K562 (cell line): ENCODE measurements around the gene WDR1. TPM values are rescaled to one million over a fixed set of nuclear protein-coding genes. Genes with fewer than 3 reads are reported as not detected.

ENCODE experiments used
- ATAC-seq: fragments of 200-7000 bp; cut with Tn5 transposase; 3 replicates; pipeline ENCODE4 v1.9.1; 2020; ENCODE audit warnings: moderate library complexity
- BruUV-seq: library from RNA; stranded (reverse); fragments of 400-500 nt; replicated peaks from 2 replicates; lab custom pipeline; 2021; lab: Mats Ljungman, UMichigan
- CTCF ChIA-PET: fragments of 300-600 bp; formaldehyde crosslinking; extraction: SDS; loops from one replicate; lab custom pipeline; 2021; ENCODE audit warnings: low intra/inter-chr PET ratio; lab: Yijun Ruan, JAX
- POLR2A ChIA-PET: fragments of 300-600, 350-650 bp; sonication (Branson Sonifier 250); formaldehyde crosslinking; extraction: SDS; loops from one replicate; lab custom pipeline; 2021; ENCODE audit warnings: antibody characterized with exemption, inconsistent platforms; lab: Yijun Ruan, JAX
- DNase-seq, 4 experiments: peaks; one replicate each; pipeline versions ENCODE4 v3.0.0 to v3.0.0-alpha.2; 2011 to 2018; ENCODE audit warnings: low spot score in 3 of 4, mixed read lengths in 3 of 4; ENCODE audit errors: extremely low read depth in 1 of 4
- FAIRE-seq: peaks from 2 replicates; lab custom pipeline; 2011; peaks lifted over from hg19 to GRCh38; lab: Jason Lieb, UNC
- H2AFZ ChIP-seq: 2 replicates; pipeline ENCODE4 v1.6.0; 2011; ENCODE audit warnings: low read depth, low read length, control low read depth, inconsistent platforms
- H3K27ac ChIP-seq: fragments of 200-600 bp; 3 replicates; pipeline ENCODE4 v1.8.0; 2011; ENCODE audit warnings: low read depth, mild to moderate bottlenecking, control low read depth, inconsistent platforms, low read length, moderate library complexity, mixed read lengths; ENCODE audit errors: extremely low read depth
- H3K27me3 ChIP-seq, 2 experiments: fragments of 300-600 bp in 1 of 2; 2 replicates in 1 of 2; 3 replicates in 1 of 2; pipeline versions ENCODE4 v1.6.0 to v1.8.0; 2011; ENCODE audit warnings: inconsistent platforms in 2 of 2, low read length in 2 of 2, mild to moderate bottlenecking in 1 of 2, mixed read lengths in 1 of 2, moderate library complexity in 1 of 2; ENCODE audit not compliant: control insufficient read depth in 2 of 2, insufficient read depth in 2 of 2
- H3K36me3 ChIP-seq: fragments of 300-600 bp; 3 replicates; pipeline ENCODE4 v1.8.0; 2011; ENCODE audit warnings: mild to moderate bottlenecking, low read length, inconsistent platforms; ENCODE audit not compliant: control insufficient read depth, insufficient read depth
- H3K4me1 ChIP-seq, 2 experiments: fragments of 200-600 bp in 1 of 2; replicated peaks in 1 of 2; 2 replicates in 1 of 2; 3 replicates in 1 of 2; pipeline versions ENCODE4 v1.5.1 to v1.8.0; 2011; ENCODE audit warnings: inconsistent platforms in 2 of 2, low read length in 2 of 2, mild to moderate bottlenecking in 1 of 2, mixed read lengths in 1 of 2, moderate library complexity in 1 of 2; ENCODE audit not compliant: control insufficient read depth in 2 of 2, insufficient read depth in 2 of 2
- H3K4me2 ChIP-seq: 2 replicates; pipeline ENCODE4 v1.6.1; 2011; ENCODE audit warnings: low read length, control low read depth, inconsistent platforms, mixed read lengths; ENCODE audit not compliant: insufficient read depth
- H3K4me3 ChIP-seq: fragments of 200-600 bp; sonication (generic), shearing (Covaris generic); 2 replicates; pipeline ENCODE4 v1.5.1; 2016; ENCODE audit warnings: control low read depth, inconsistent platforms
- H3K79me2 ChIP-seq: fragments of 200-600 bp; 3 replicates; pipeline ENCODE4 v1.8.0; 2011; ENCODE audit warnings: low read length, inconsistent platforms; ENCODE audit not compliant: control insufficient read depth, insufficient read depth
- H3K9ac ChIP-seq, 2 experiments: 2 replicates each; pipeline versions ENCODE4 v1.6.0 to v1.6.1; 2011; ENCODE audit warnings: low read depth in 2 of 2, low read length in 2 of 2, control low read depth in 1 of 2, inconsistent platforms in 1 of 2, mild to moderate bottlenecking in 1 of 2, mixed read lengths in 1 of 2; ENCODE audit not compliant: insufficient read depth in 1 of 2
- H3K9me1 ChIP-seq: one replicate; pipeline ENCODE4 v1.6.0; 2011; ENCODE audit warnings: inconsistent platforms, mild to moderate bottlenecking, low read length, moderate library complexity; ENCODE audit not compliant: control insufficient read depth, insufficient read depth
- H3K9me3 ChIP-seq: replicated peaks from 2 replicates; pipeline ENCODE4 v1.5.1; 2011; ENCODE audit warnings: low read depth, low read length, inconsistent platforms; ENCODE audit not compliant: control insufficient read depth, insufficient read depth
- H4K20me1 ChIP-seq: replicated peaks from 2 replicates; pipeline ENCODE4 v1.6.1; 2011; ENCODE audit warnings: low read length, inconsistent platforms, mixed read lengths; ENCODE audit not compliant: control insufficient read depth, insufficient read depth
- CBFA2T3 ChIP-seq: fragments of 450-650 bp; IDR thresholded peaks from 2 replicates; pipeline ENCODE4 v1.6.1; 2017
- CC2D1A ChIP-seq: fragments of 450-650 bp; IDR thresholded peaks from 2 replicates; pipeline ENCODE4 v1.6.1; 2017; ENCODE audit warnings: mild to moderate bottlenecking
- EWSR1 ChIP-seq: fragments of 450-650 bp; IDR thresholded peaks from 2 replicates; pipeline ENCODE4 v1.6.1; 2018; ENCODE audit warnings: borderline replicate concordance, mild to moderate bottlenecking, low read depth, moderate library complexity; ENCODE audit not compliant: partially characterized antibody
- MCM3 ChIP-seq: fragments of 450-650 bp; IDR thresholded peaks from 2 replicates; pipeline ENCODE4 v1.6.1; 2016
- MXI1 ChIP-seq: IDR thresholded peaks from 2 replicates; pipeline ENCODE4 v1.6.1; 2011; ENCODE audit warnings: low read depth, mild to moderate bottlenecking, improper control_type of control experiment, low read length
- SMARCA5 ChIP-seq: fragments of 450-650 bp; IDR thresholded peaks from 2 replicates; pipeline ENCODE4 v1.6.1; 2016
- STAG1 ChIP-seq: sonication (generic); formaldehyde crosslinking; IDR thresholded peaks from 2 replicates; pipeline ENCODE4 v1.5.0; 2020; ENCODE audit warnings: missing genetic modification reagents, borderline replicate concordance
- ZNF197 ChIP-seq: fragments of 200-800 bp; sonication (Bioruptor generic); IDR thresholded peaks from 2 replicates; pipeline ENCODE4 v1.6.1; 2016; ENCODE audit warnings: low read depth, missing genetic modification characterization, missing compliant biosample characterization
- ZNF444 ChIP-seq: fragments of 250-450 bp; sonication (Bioruptor Pico); IDR thresholded peaks from 2 replicates; pipeline ENCODE4 v1.4.0; 2020; ENCODE audit warnings: mild to moderate bottlenecking, moderate library complexity
- WGBS: fragments of 100-300 bp; shearing (Covaris generic); methylation state at CpG from one replicate; pipeline ENCODE4 v1.1.6; 2016; ENCODE audit warnings: low coverage, mixed read lengths; ENCODE audit not compliant: insufficient coverage; ENCODE audit errors: missing lambda C conversion rate; 5-methylcytosine and 5-hydroxymethylcytosine counted together
- in situ Hi-C: fragments of 300-500 bp; cut with MboI; formaldehyde crosslinking; loops from 4 replicates; pipeline ENCODE4 v1.15.0; 2018; ENCODE audit warnings: inconsistent platforms, mixed read lengths
- intact Hi-C: fragments of 100-400 bp; cut with micrococcal nuclease; formaldehyde crosslinking; loops from 2 replicates; pipeline ENCODE4 v1.14.2; 2022
- polyA plus RNA-seq, 8 experiments: library from polyadenylated mRNA; depleted of rRNA in 4 of 8; stranded (reverse) in 5 of 8; unstranded in 3 of 8; fragments of >200 nt; fragmentation: Nextera tagmentation in 2 of 8; fragmentation: Illumina TruSeq in 1 of 8; extraction: Ambion mirVana in 2 of 8; extraction: Trizol in 1 of 8; gene quantifications; 2 replicates each; pipeline versions ENCODE4 v1.2.1 to v1.2.3, GENCODE V29; 2011 to 2014; ENCODE audit warnings: inconsistent platforms in 1 of 8, missing spikeins in 1 of 8
- total RNA-seq, 7 experiments: library from RNA; depleted of rRNA in 6 of 7; stranded (reverse); fragments of >200 nt in 6 of 7; fragmentation: Illumina TruSeq in 2 of 7; extraction: Trizol in 2 of 7; gene quantifications; 2 replicates each; pipeline versions ENCODE4 v1.2.1 to v1.2.3, GENCODE V29; 2011 to 2021; ENCODE audit warnings: low replicate concordance in 1 of 7
- TF ChIP-seq, protein P1 (sequence below): conservative IDR thresholded peaks from 2 replicates; pipeline ENCODE4 v1.6.1; 2011; ENCODE audit warnings: low read depth, mild to moderate bottlenecking, low read length; ENCODE audit not compliant: control insufficient read depth
- TF ChIP-seq, protein P2 (sequence below), 2 experiments: IDR thresholded peaks; 2 replicates each; pipeline ENCODE4 v1.6.1; 2011; ENCODE audit warnings: borderline replicate concordance in 1 of 2, control low read depth in 1 of 2, low read depth in 1 of 2, low read length in 1 of 2, mild to moderate bottlenecking in 1 of 2, mixed read lengths in 1 of 2, moderate library complexity in 1 of 2; ENCODE audit not compliant: insufficient read depth in 1 of 2, insufficient read length in 1 of 2, poor library complexity in 1 of 2, severe bottlenecking in 1 of 2; ENCODE audit errors: extremely low read depth in 1 of 2
- TF ChIP-seq, protein P3 (sequence below): fragments of 250-450 bp; sonication (Bioruptor Pico); IDR thresholded peaks from 2 replicates; pipeline ENCODE4 v1.5.0; 2021
- TF ChIP-seq, protein P4 (sequence below): fragments of 450-650 bp; formaldehyde crosslinking; IDR thresholded peaks from 2 replicates; pipeline ENCODE4 v1.4.0; 2020; ENCODE audit warnings: mild to moderate bottlenecking, mixed read lengths

The WDR1 gene
- total and polyA plus RNA-seq, 9 of the 15 experiments (the other 6 are each of a cell fraction or from before 2014, with no cell fraction given) = 16.1 to 213 (median 125) TPM

DNA sequence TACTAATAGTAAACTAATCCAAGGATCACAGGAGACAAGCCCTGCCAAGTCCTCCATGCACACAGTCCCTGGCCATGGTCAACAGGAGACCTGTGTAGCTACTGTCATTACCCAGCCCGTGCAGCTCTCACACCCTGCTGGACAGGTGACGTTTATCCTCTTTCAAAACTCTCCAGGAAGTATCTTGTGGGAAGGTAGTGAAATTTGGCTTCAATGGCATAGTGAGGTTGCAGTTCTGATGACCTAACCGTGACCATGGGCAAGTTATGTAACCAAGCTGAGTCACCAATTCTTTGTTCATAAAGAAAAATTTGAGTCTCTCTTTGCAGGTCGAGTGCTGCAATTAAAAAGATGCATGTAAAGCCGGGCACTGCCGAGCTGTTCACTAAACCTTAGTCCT is 84.0 kb downstream of the WDR1 start (continued):
- TF ChIP-seq, protein P1, sequence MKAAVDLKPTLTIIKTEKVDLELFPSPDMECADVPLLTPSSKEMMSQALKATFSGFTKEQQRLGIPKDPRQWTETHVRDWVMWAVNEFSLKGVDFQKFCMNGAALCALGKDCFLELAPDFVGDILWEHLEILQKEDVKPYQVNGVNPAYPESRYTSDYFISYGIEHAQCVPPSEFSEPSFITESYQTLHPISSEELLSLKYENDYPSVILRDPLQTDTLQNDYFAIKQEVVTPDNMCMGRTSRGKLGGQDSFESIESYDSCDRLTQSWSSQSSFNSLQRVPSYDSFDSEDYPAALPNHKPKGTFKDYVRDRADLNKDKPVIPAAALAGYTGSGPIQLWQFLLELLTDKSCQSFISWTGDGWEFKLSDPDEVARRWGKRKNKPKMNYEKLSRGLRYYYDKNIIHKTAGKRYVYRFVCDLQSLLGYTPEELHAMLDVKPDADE = no peak
- TF ChIP-seq, protein P2, sequence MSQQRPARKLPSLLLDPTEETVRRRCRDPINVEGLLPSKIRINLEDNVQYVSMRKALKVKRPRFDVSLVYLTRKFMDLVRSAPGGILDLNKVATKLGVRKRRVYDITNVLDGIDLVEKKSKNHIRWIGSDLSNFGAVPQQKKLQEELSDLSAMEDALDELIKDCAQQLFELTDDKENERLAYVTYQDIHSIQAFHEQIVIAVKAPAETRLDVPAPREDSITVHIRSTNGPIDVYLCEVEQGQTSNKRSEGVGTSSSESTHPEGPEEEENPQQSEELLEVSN (IDR thresholded peaks at IDR 0.05; ENCODE audit: borderline replicate concordance in 1 of 2, extremely low read depth in 1 of 2, insufficient read depth in 1 of 2, insufficient read length in 1 of 2, low read depth in 1 of 2, low read length in 1 of 2, poor library complexity in 1 of 2, severe bottlenecking in 1 of 2) = no peak
- TF ChIP-seq ZNF197 = no peak
- TF ChIP-seq, protein P3, sequence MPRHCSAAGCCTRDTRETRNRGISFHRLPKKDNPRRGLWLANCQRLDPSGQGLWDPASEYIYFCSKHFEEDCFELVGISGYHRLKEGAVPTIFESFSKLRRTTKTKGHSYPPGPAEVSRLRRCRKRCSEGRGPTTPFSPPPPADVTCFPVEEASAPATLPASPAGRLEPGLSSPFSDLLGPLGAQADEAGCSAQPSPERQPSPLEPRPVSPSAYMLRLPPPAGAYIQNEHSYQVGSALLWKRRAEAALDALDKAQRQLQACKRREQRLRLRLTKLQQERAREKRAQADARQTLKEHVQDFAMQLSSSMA (CRISPR knock-in tag) = no peak

DNA sequence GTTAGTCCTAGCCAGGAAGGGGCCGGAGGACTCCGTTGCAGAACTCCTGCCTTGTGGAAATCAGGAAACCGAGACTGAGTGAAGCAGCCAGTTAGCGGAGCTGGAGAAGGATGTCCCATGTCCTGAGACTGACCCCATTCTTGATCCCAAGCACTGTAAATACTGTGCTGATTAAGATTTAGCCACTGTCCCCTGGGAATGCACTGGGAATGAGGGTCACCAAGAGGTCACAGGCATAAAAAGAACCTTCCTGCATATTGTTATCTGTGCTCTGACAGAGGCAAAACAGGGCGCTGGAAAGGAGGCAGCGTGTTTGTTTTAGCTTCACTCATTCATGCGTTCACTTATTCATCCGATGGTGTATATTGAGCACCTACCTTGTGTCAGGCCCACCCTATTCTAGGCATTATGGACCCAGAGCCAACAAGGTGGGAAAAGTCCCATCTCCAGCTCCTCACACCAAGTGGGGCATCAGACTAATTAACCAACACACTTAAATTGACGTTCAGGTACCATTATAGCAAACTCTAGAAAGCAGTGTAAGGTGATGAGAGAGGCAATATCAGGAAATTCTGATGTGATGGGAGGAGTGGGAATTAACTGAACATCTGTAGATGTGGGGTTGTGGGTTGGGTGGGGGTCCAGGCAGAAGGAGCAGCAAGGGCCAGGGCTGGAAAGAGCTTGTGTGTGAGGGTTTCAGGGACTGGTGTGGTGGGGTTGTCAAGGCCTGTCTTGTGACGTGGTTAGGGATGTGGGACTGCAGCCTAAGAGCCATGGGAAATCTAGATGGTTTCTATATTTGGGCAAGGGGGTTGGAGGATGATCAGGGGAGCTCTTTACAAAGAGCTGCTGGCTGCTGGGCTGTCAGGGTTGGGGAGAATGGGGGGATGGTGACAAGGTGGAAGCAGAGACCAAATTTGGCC is 84.7 kb downstream of the WDR1 start:
- Histone ChIP-seq H3K9me1 (no peaks in the 10 kb centered on the region), H3K27me3 (peaks cover 11 to 59% of the 10 kb centered on the region in 2 experiments; a peak in 4 of 5 replicates), H3K9me3 (no peaks in the 10 kb centered on the region), H4K20me1 (no peaks in the 10 kb centered on the region; the same call in 1 of the 2 replicates), H3K79me2 (no peaks in the 10 kb centered on the region), H3K4me1 (peaks cover 7 to 14% of the 10 kb centered on the region in 2 experiments; a peak in 4 of 5 replicates), H3K36me3 (no peaks in the 10 kb centered on the region), H2AFZ (no peak overlapping the region), H3K27ac (no peak overlapping the region), H3K4me2 (no peak overlapping the region), H3K4me3 (no peak overlapping the region), H3K9ac (no peak overlapping the region)
- no peak for ATAC-seq
- intact Hi-C loops = no loop called here
- in situ Hi-C loops = no loop called here
- ChIA-PET POLR2A (interaction anchor here (0.9 to 1.4 kb wide), 2 partner anchors 9 to 76 kb away, joined by 3 read pairs; no protein-coding TSS in a partner anchor), CTCF (no interaction called here)
- DNase-seq = no peak
- FAIRE-seq = no peak
- no TSS peak for BruUV-seq
- 14% methylated on average over 9 of the region's 10 CpGs for WGBS
- TF ChIP-seq, protein P4, sequence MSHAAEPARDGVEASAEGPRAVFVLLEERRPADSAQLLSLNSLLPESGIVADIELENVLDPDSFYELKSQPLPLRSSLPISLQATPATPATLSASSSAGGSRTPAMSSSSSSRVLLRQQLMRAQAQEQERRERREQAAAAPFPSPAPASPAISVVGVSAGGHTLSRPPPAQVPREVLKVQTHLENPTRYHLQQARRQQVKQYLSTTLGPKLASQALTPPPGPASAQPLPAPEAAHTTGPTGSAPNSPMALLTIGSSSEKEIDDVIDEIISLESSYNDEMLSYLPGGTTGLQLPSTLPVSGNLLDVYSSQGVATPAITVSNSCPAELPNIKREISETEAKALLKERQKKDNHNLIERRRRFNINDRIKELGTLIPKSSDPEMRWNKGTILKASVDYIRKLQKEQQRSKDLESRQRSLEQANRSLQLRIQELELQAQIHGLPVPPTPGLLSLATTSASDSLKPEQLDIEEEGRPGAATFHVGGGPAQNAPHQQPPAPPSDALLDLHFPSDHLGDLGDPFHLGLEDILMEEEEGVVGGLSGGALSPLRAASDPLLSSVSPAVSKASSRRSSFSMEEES (CRISPR knock-in tag) = no peak
- TF ChIP-seq MXI1 (no peak), ZNF444 (CRISPR knock-in tag) (no peak), CBFA2T3 (no peak), MCM3 (no peak), EWSR1 (no peak), CC2D1A (no peak), STAG1 (CRISPR knock-in tag) (no peak), SMARCA5 (no peak)
